Naive thymus-derived CD4-positive, alpha-beta T cell (primary cell): ENCODE measurements around the gene NMS. TPM values are rescaled to one million over a fixed set of nuclear protein-coding genes. Genes with fewer than 3 reads are reported as not detected.

Source experiments
- ATAC-seq: fragments of 150-1000 bp; cut with Tn5 transposase; 2 replicates; pipeline ENCODE4 v1.10.0; 2021; ENCODE audit warnings: mild to moderate bottlenecking, moderate library complexity
- CTCF ChIA-PET: fragments of 350-600 bp; sonication (Branson Sonifier 250); formaldehyde crosslinking; loops from one replicate; lab custom pipeline; 2021; ENCODE audit warnings: antibody characterized with exemption; lab: Charles Lee
- POLR2A ChIA-PET: fragments of 350-600 bp; sonication (Branson Sonifier 250); formaldehyde crosslinking; loops from one replicate; lab custom pipeline; 2021; ENCODE audit warnings: antibody characterized with exemption, inconsistent platforms; lab: Charles Lee
- DNase-seq, 9 donors: peaks; one replicate each; pipeline versions ENCODE4 v3.0.0 to v3.0.0-alpha.2; 2020 to 2022; ENCODE audit warnings: mixed read lengths in 1 of 9
- H3K27ac ChIP-seq: one replicate; pipeline ENCODE4 v1.7.0; 2013; ENCODE audit warnings: mild to moderate bottlenecking, low read depth, low read length, moderate library complexity
- H3K27me3 ChIP-seq, 2 donors: one replicate each; pipeline ENCODE4 v1.7.0; 2013; ENCODE audit warnings: low read length in 2 of 2, mild to moderate bottlenecking in 2 of 2, moderate library complexity in 2 of 2; ENCODE audit not compliant: control insufficient read depth in 2 of 2, insufficient read depth in 2 of 2
- H3K36me3 ChIP-seq, 3 experiments: 1 replicate in 2 of 3; 2 replicates in 1 of 3; pipeline ENCODE4 v1.7.0; 2013; ENCODE audit warnings: low read length in 3 of 3, mild to moderate bottlenecking in 3 of 3, moderate library complexity in 1 of 3; ENCODE audit not compliant: insufficient read depth in 3 of 3, control insufficient read depth in 2 of 3
- H3K4me1 ChIP-seq, 2 donors: one replicate each; pipeline ENCODE4 v1.7.0; 2013; ENCODE audit warnings: low read length in 2 of 2, mild to moderate bottlenecking in 2 of 2, moderate library complexity in 1 of 2; ENCODE audit not compliant: control insufficient read depth in 2 of 2, insufficient read depth in 2 of 2
- H3K4me3 ChIP-seq: 2 replicates; pipeline ENCODE4 v1.7.0; 2013; ENCODE audit warnings: mild to moderate bottlenecking, low read length
- H3K9me3 ChIP-seq, 3 experiments: 1 replicate in 2 of 3; 2 replicates in 1 of 3; pipeline ENCODE4 v1.7.0; 2013; ENCODE audit warnings: low read length in 3 of 3; ENCODE audit not compliant: control insufficient read depth in 2 of 3
- H3K27ac Mint-ChIP-seq, 9 donors: one replicate each; pipeline ENCODE4 v1.8.0; 2020 to 2022; ENCODE audit warnings: mixed read lengths in 9 of 9, mild to moderate bottlenecking in 8 of 9, moderate library complexity in 5 of 9, inconsistent platforms in 2 of 9
- H3K27me3 Mint-ChIP-seq, 5 donors: one replicate each; pipeline ENCODE4 v1.8.0; 2021 to 2022; ENCODE audit warnings: mixed read lengths in 5 of 5, mild to moderate bottlenecking in 1 of 5
- H3K36me3 Mint-ChIP-seq, 5 donors: one replicate each; pipeline ENCODE4 v1.8.0; 2020 to 2022; ENCODE audit warnings: mixed read lengths in 5 of 5, mild to moderate bottlenecking in 3 of 5, inconsistent platforms in 1 of 5
- H3K4me1 Mint-ChIP-seq, 7 donors: one replicate each; pipeline ENCODE4 v1.8.0; 2020 to 2022; ENCODE audit warnings: mixed read lengths in 7 of 7, mild to moderate bottlenecking in 3 of 7, inconsistent platforms in 1 of 7
- H3K4me3 Mint-ChIP-seq, 10 donors: one replicate each; pipeline ENCODE4 v1.8.0; 2020 to 2022; ENCODE audit warnings: mild to moderate bottlenecking in 10 of 10, mixed read lengths in 10 of 10, moderate library complexity in 6 of 10, inconsistent platforms in 2 of 10
- H3K9me3 Mint-ChIP-seq, 11 donors: one replicate each; pipeline ENCODE4 v1.8.0; 2020 to 2022; ENCODE audit warnings: mixed read lengths in 11 of 11, mild to moderate bottlenecking in 4 of 11, inconsistent platforms in 1 of 11, moderate library complexity in 1 of 11
- intact Hi-C, 2 donors: fragments of 100-400 bp; cut with micrococcal nuclease; formaldehyde crosslinking; loops; one replicate each; pipeline ENCODE4 v1.15.1; 2023
- polyA plus RNA-seq, 2 donors: library from polyadenylated mRNA; unstranded; fragments of 300-500 nt; fragmentation: Illumina TruSeq; gene quantifications; one replicate each; pipeline ENCODE4 v1.2.3, GENCODE V29; 2021
- total RNA-seq, 6 experiments: library from RNA in 5 of 6; stranded (reverse) in 5 of 6; gene quantifications; 1 replicate in 5 of 6; 2 replicates in 1 of 6; pipeline ENCODE4 v1.2.3 and lab custom pipeline; 2021 to 2026

NMS gene
- total and polyA plus RNA-seq, 7 experiments from 2014 or later = not detected

DNA sequence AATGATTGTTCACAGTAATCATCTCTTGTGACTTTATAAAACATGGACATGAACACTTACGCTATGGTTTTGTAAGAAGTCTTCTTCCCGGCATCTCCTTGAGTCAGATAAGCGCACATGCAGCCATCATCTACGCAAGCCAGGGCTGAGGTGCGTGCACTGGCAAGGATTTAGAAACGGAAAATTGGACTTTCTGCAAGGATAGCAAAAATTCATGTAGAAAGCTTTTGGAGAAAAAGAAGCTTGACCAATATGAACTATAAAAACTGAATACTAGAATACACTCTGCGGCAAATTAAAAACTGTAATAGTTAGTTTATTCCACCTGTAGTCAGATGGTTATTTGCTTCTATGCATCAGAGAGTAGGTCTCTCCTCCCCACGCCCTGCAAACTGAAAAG lies 6.3 kb downstream of the NMS start:
- H3K27me3 Mint-ChIP-seq = peaks cover 6 to 49% (median 29%) of the 10 kb centered on the region in 5 donors
- CTCF ChIA-PET = no interaction called here
- peaks cover 0 to 3% (median 0%) of the 10 kb centered on the region in 11 donors for H3K9me3 Mint-ChIP-seq

DNA sequence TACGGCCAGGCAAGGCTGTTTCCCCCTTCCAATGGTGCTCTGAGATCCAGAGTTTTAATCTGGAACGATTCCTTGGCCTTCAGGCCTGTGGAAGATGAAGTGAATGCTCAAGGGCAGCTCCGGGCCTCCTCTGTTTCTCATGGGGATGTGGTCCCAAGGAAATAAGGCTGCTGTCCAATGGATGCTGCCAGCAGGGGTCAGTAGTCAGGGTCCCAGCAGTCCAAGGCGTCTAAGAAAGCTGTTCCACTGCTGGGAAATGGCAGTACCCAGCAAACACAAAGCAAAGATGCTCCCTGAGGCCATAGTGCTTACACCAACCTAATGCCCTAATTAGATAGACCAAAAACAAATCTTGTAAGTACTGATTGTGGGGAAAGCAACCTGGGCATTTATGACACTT lies 12.5 kb downstream of the NMS start:
- ChIA-PET CTCF (interaction anchor here (0.8 kb wide), 1 partner anchor 13 kb away, joined by 4 read pairs; the partner anchor contains the start of gene NMS), POLR2A (no interaction called here)
- no peaks in the 10 kb centered on the region for H3K4me1 ChIP-seq
- Mint-ChIP-seq H3K27ac (no peak overlapping the region), H3K36me3 (no peaks in the 10 kb centered on the region), H3K4me3 (no peak overlapping the region), H3K9me3 (no peaks in the 10 kb centered on the region), H3K27me3 (peaks cover 2 to 14% (median 9%) of the 10 kb centered on the region in 5 donors), H3K4me1 (no peaks in the 10 kb centered on the region)
- ATAC-seq (no peak), DNase-seq (no peak)
- no peaks in the 10 kb centered on the region for H3K36me3 ChIP-seq
- intact Hi-C loops = no loop called here
- H3K9me3 ChIP-seq = no peaks in the 10 kb centered on the region
- H3K27ac ChIP-seq = no peak overlapping the region
- H3K27me3 ChIP-seq = no peaks in the 10 kb centered on the region
- no peak overlapping the region for H3K4me3 ChIP-seq

More for the DNA sequence above, 6.3 kb downstream of the NMS start:
- ATAC-seq (no peak), DNase-seq (no peak)
- Mint-ChIP-seq H3K27ac (no peak overlapping the region), H3K36me3 (peaks cover 0 to 4% (median 0%) of the 10 kb centered on the region in 5 donors), H3K4me1 (no peaks in the 10 kb centered on the region), H3K4me3 (no peak overlapping the region)
- intact Hi-C loops = no loop called here
- POLR2A ChIA-PET = no interaction called here
- Histone ChIP-seq H3K4me1 (no peaks in the 10 kb centered on the region), H3K27ac (no peak overlapping the region), H3K36me3 (no peaks in the 10 kb centered on the region), H3K4me3 (no peak overlapping the region), H3K27me3 (no peaks in the 10 kb centered on the region), H3K9me3 (no peaks in the 10 kb centered on the region)

DNA sequence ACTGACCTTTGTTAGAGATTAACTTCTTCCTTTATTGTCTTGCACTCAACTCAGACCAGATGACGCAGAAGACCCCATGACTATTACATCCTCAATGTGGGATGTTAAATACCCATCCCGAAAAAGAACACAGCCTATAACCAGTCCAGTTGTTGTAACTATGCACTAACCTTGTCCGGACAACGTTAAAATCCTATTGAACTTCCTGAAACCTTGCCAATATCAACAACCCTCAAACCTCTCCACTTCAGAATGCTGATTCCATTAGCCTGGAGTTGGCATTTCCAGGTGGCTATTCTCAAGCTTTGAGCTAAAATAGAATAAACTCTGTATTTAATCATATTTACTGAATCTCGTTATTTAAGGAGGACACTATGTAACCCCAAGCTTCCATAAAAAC lies 13.6 kb downstream of the NMS start:
- no peaks in the 10 kb centered on the region for H3K4me1 Mint-ChIP-seq
- no peak overlapping the region for H3K27ac Mint-ChIP-seq
- ChIA-PET CTCF (no interaction called here), POLR2A (no interaction called here)
- no peaks in the 10 kb centered on the region for H3K9me3 Mint-ChIP-seq
- intact Hi-C loops = no loop called here
- no peak overlapping the region for H3K27ac ChIP-seq
- no peaks in the 10 kb centered on the region for H3K36me3 Mint-ChIP-seq
- no peak for DNase-seq
- H3K4me1 ChIP-seq = no peaks in the 10 kb centered on the region
- peaks cover 0 to 9% (median 2%) of the 10 kb centered on the region in 5 donors for H3K27me3 Mint-ChIP-seq
- H3K27me3 ChIP-seq = no peaks in the 10 kb centered on the region
- no peak overlapping the region for H3K4me3 Mint-ChIP-seq
- no peaks in the 10 kb centered on the region for H3K36me3 ChIP-seq
- no peaks in the 10 kb centered on the region for H3K9me3 ChIP-seq
- no peak for ATAC-seq
- H3K4me3 ChIP-seq = no peak overlapping the region

DNA sequence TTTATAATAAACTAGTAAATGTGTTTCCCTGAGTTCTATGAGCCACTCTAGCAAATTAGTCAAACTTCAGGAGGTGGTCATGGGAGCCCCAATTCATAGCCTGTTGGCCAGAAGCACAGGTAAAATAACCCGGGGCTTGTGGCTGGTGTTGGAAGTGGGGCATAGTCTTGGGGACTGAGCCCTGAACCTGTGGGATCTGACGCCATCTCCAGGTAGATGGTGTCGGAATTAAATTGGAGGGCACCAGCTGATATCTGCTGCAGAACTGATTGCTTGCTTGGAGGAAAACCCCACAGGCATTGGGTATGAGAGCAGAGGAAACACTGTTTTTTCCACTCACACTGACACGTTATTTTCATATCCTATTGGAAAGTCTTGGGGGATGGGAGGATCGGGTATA lies 14.1 kb downstream of the NMS start:
- H3K9me3 Mint-ChIP-seq = no peaks in the 10 kb centered on the region
- Histone ChIP-seq H3K4me1 (no peaks in the 10 kb centered on the region), H3K27ac (no peak overlapping the region), H3K4me3 (no peak overlapping the region), H3K9me3 (no peaks in the 10 kb centered on the region), H3K36me3 (no peaks in the 10 kb centered on the region), H3K27me3 (no peaks in the 10 kb centered on the region)
- ATAC-seq (no peak), DNase-seq (no peak)
- peaks cover 0 to 9% (median 2%) of the 10 kb centered on the region in 5 donors for H3K27me3 Mint-ChIP-seq
- no peaks in the 10 kb centered on the region for H3K36me3 Mint-ChIP-seq
- ChIA-PET CTCF (no interaction called here), POLR2A (no interaction called here)
- intact Hi-C loops = no loop called here
- H3K4me3 Mint-ChIP-seq = no peak overlapping the region
- no peaks in the 10 kb centered on the region for H3K4me1 Mint-ChIP-seq
- H3K27ac Mint-ChIP-seq = no peak overlapping the region

DNA sequence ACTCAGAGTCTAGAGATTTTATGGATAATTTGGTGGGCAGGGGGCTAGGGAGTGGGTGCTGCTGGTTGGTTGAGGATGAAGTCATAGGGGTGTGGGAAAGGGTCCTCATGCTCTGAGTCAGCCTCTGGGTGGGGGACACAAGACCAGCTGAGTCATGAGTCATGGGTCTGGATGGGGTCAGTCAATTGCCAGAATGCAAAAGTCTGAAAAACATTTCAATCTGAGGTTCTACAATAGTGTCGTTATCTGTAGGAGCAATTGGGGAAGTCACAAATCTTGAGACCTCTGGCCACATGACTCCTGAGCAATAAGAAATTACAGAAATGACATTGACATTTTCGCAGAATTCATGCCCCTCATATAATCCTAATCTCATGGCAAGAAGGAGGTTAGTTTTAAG lies 15.1 kb downstream of the NMS start:
- POLR2A ChIA-PET = no interaction called here
- no peaks in the 10 kb centered on the region for H3K9me3 Mint-ChIP-seq

DNA sequence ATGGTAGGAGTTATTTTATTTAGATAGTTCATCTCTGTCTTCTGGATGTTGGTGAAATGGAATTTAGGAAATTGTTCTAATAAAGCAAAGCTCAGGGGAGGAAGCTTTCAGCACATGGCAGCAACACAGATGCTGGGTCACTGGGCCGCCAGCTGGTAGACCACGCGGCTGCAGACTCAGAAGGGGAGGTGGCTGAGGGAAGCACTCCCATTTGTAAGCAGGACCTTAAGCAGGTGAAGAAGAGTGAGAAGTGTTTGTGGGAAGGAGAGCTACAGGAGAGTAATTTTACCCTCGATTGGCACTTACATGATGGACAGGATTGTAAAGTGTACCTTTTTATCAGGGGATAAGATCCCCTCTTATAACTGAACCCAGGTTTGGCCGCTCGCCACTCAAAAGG lies 24.4 kb downstream of the NMS start:
- no peaks in the 10 kb centered on the region for H3K36me3 Mint-ChIP-seq
- Histone ChIP-seq H3K4me3 (no peak overlapping the region), H3K36me3 (no peaks in the 10 kb centered on the region), H3K9me3 (no peaks in the 10 kb centered on the region), H3K27me3 (no peaks in the 10 kb centered on the region), H3K27ac (no peak overlapping the region), H3K4me1 (no peaks in the 10 kb centered on the region)
- DNase-seq (no peak), ATAC-seq (no peak)
- no peak overlapping the region for H3K4me3 Mint-ChIP-seq
- ChIA-PET POLR2A (no interaction called here), CTCF (no interaction called here)
- H3K27ac Mint-ChIP-seq = no peak overlapping the region
- intact Hi-C loops = no loop called here
- no peaks in the 10 kb centered on the region for H3K4me1 Mint-ChIP-seq
- H3K9me3 Mint-ChIP-seq = peaks cover 0 to 17% (median 0%) of the 10 kb centered on the region in 11 donors
- H3K27me3 Mint-ChIP-seq = peaks cover 0 to 22% (median 13%) of the 10 kb centered on the region in 5 donors

More for the DNA sequence above, 15.1 kb downstream of the NMS start:
- Histone ChIP-seq H3K4me1 (no peaks in the 10 kb centered on the region), H3K9me3 (no peaks in the 10 kb centered on the region), H3K27ac (no peak overlapping the region), H3K27me3 (no peaks in the 10 kb centered on the region), H3K36me3 (no peaks in the 10 kb centered on the region), H3K4me3 (no peak overlapping the region)
- H3K27me3 Mint-ChIP-seq = peaks cover 0 to 9% (median 0%) of the 10 kb centered on the region in 5 donors
- H3K4me1 Mint-ChIP-seq = no peaks in the 10 kb centered on the region
- ATAC-seq (no peak), DNase-seq (no peak)
- no peaks in the 10 kb centered on the region for H3K36me3 Mint-ChIP-seq
- H3K27ac Mint-ChIP-seq = no peak overlapping the region
- intact Hi-C loops = no loop called here
- no peak overlapping the region for H3K4me3 Mint-ChIP-seq
- CTCF ChIA-PET = no interaction called here

DNA sequence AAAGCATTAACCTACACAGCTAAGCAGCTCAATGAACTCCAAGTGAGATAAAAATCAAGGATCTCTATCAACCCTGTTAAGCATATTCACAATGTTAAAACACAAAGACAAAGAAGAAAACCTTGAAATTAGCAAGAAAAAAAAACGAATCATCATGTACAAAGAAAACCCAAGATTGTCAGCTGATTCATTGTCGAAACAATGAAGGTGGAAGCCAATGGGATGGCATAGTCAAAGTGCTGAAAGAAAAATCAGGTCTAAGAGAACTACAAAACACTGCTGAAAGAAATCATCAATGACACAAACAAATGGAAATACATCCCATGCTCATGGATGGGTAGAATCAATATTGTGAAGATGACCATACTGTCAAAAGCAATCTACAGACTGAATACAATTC lies 32.5 kb downstream of the NMS start:
- no peaks in the 10 kb centered on the region for H3K9me3 ChIP-seq
- intact Hi-C loops = no loop called here
- ATAC-seq (no peak), DNase-seq (no peak)
- H3K27me3 Mint-ChIP-seq = peaks cover 8 to 32% (median 15%) of the 10 kb centered on the region in 5 donors
- no peak overlapping the region for H3K27ac Mint-ChIP-seq
- CTCF ChIA-PET = no interaction called here
- H3K4me3 Mint-ChIP-seq = no peak overlapping the region
- POLR2A ChIA-PET = no interaction called here
- no peaks in the 10 kb centered on the region for H3K27me3 ChIP-seq
- H3K36me3 Mint-ChIP-seq = peaks cover 0 to 18% (median 6%) of the 10 kb centered on the region in 5 donors
- peaks cover 6 to 72% (median 29%) of the 10 kb centered on the region in 11 donors for H3K9me3 Mint-ChIP-seq
- no peak overlapping the region for H3K4me3 ChIP-seq
- no peaks in the 10 kb centered on the region for H3K4me1 Mint-ChIP-seq
- H3K36me3 ChIP-seq = no peaks in the 10 kb centered on the region
- no peak overlapping the region for H3K27ac ChIP-seq
- H3K4me1 ChIP-seq = no peaks in the 10 kb centered on the region
